Measurements from ENCODE around the gene TEF. TPM values are rescaled to one million over a fixed set of nuclear protein-coding genes. Genes with fewer than 3 reads are reported as not detected.

TEF gene
- total RNA-seq, 1 donor from 2014 or later = 29.7 TPM

DNA sequence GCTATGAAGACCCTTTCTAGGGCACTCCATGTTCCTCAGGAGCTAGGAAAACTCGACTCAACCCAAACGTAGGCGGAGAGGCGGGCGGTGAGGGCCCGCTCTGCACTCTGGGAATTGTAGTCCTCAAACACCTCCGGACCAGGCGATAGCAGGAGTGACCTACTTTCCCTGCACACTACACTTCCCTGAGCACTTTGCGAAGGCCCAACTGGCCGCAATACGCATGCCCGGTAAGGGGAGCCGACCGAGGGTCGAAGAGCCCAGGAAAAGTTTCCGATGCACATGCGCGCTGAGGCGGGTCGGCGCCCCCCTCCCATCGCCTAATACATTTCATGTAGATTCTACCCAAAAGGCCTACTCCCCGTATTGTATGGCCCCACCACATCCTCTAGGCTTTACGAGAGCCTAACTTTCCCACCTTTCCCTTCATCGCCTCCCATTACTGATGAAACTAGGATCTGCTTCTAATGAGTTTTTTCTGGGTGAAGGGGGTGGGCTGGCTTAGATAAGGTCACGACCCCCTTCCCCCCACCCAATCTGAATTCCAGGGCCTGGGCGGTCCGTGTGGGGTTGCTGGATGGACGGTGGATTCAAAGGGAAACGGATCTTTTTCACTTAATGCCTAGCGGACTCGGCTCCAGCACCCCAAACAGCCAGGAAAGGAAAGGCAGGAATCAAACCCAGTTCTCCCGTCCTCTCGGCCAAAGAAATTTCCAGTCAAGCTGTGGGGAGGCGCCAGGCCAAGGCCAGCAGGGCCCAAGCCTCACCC is 62.8 kb downstream of the TEF start:
- H3K4me1 ChIP-seq = peaks cover 20% of the 10 kb centered on the region
- no peaks in the 10 kb centered on the region for H3K9me3 ChIP-seq
- peak overlapping the region; percentile 90 for H3K4me3 ChIP-seq
- peak overlapping the region; percentile 98 for H3K27ac ChIP-seq
- peaks cover 27% of the 10 kb centered on the region for H3K36me3 ChIP-seq
- DNase-seq (peak; percentile 92), ATAC-seq (peak; percentile 71 to 74)
- intact Hi-C loops (cut with DNase I) = no loop called here
- no peak for TF ChIP-seq CTCF (IDR thresholded peaks at IDR 0.05)
- no peaks in the 10 kb centered on the region for H3K27me3 ChIP-seq (ENCODE audit: low read depth)

- H3K27ac ChIP-seq = peak overlapping the region; percentile 98
- intact Hi-C loops (cut with DNase I) = no loop called here
- DNase-seq (peak; percentile 50), ATAC-seq (no peak)
- H3K9me3 ChIP-seq = no peaks in the 10 kb centered on the region
- H3K27me3 ChIP-seq (ENCODE audit: low read depth) = no peaks in the 10 kb centered on the region
- H3K4me1 ChIP-seq = peaks cover 20% of the 10 kb centered on the region
- H3K4me3 ChIP-seq = peak overlapping the region; percentile 90
- peaks cover 25% of the 10 kb centered on the region for H3K36me3 ChIP-seq
- TF ChIP-seq CTCF (IDR thresholded peaks at IDR 0.05) = no peak
Observed at GRCh38 chr22:41445129-41446056, 63.7 kb downstream of the TEF start.

GRCh38 chr22:41446057-41446501 is 64.3 kb downstream of the TEF start:
- Histone ChIP-seq H3K36me3 (peaks cover 19% of the 10 kb centered on the region), H3K27ac (peak overlapping the region; percentile 98), H3K4me3 (peak overlapping the region; percentile 90), H3K9me3 (no peaks in the 10 kb centered on the region), H3K4me1 (peaks cover 20% of the 10 kb centered on the region), H3K27me3 (ENCODE audit: low read depth) (no peaks in the 10 kb centered on the region)
- DNase-seq (peak; percentile 59), ATAC-seq (peak in 1 of 2 donors; percentile 0)
- no peak for TF ChIP-seq CTCF (IDR thresholded peaks at IDR 0.05)
- intact Hi-C loops (cut with DNase I) = no loop called here

DNA sequence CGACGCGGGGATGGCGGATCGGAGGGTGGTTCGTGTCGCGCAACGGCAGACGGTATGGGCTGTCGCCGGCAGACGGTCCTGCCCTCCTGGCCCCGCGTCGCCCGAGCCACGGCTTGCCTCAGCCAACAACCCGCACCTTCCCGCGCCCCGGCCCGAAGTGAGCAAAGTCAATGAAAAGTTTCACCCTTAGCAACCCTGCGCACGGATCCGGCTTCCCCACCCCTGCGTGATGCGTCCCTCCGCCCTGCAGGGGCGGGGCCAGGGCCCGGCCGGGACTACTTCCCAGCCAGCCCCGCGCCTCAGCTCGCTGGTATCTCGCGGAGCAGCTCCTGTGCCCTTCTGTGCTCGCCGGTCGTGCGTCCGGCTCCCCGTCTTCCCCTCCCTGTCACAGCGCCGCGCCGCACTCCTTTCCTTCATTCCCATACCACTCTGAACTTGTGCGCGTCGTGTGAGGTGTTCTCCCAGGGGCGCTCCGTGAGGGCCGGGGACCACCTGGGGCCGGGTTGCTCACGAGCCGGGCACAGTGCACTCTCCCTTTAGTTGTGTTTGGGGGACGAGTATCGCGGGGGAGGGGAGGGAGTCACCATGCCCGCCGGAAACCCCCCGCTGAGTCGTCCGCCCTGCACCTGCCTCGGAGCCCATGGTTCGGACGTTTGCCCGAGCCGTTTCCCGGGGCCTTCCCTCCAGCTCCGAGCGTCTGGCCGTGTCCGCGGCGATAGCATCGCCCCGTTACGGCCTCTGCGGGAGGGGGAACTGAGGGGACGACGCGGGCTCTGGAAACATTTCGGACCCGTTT is 65.1 kb downstream of the TEF start, which contains the start of gene TOB2:
TSS of gene TOB2 (minus strand) at position 163 of the 796 bp plus-strand sequence. CDS start 9,456 bp downstream, outside the sequence.
- peak within 1 kb of the TSS; percentile 98 for H3K27ac ChIP-seq
- peaks cover 20% of the 10 kb centered on the region for H3K4me1 ChIP-seq
- H3K4me3 ChIP-seq = peak within 1 kb of the TSS; percentile 90
- H3K9me3 ChIP-seq = no peaks in the 10 kb centered on the region
- DNase-seq (peak; percentile 96), ATAC-seq (peak; percentile 79 to 93)
- peaks cover 12% of the 10 kb centered on the region for H3K36me3 ChIP-seq
- intact Hi-C loops (cut with DNase I) = no loop called here
- H3K27me3 ChIP-seq (ENCODE audit: low read depth) = no peaks in the 10 kb centered on the region
- TF ChIP-seq CTCF (IDR thresholded peaks at IDR 0.05) = no peak
